Airway epithelial cell (primary cell): ENCODE data around the gene PCDHGA10. TPM values are rescaled to one million over a fixed set of nuclear protein-coding genes. Genes with fewer than 3 reads are reported as not detected.

ENCODE experiments used
- total RNA-seq: library from RNA; depleted of rRNA; stranded (reverse); fragments of >200 nt; gene quantifications from 2 replicates; pipeline ENCODE4 v1.2.3, GENCODE V29; 2015

Gene PCDHGA10
- total RNA-seq, 1 donor from 2014 or later: 4.7 TPM

Other genes with a start within 250 kb of the PCDHGA10 start
- not detected in 2 replicates for gene PCDHB7, start 240.3 kb upstream of the PCDHGA10 start, total RNA-seq
- 0.07 TPM in 1 of 2 replicates, not detected in the other for gene PCDHB8, start 235.2 kb upstream of the PCDHGA10 start, total RNA-seq
- gene PCDHB16, start 230.6 kb upstream of the PCDHGA10 start, total RNA-seq: 0.07 and 0.14 TPM in 2 replicates
- gene PCDHB9, start 225.8 kb upstream of the PCDHGA10 start, total RNA-seq: 0.07 TPM in 1 of 2 replicates, not detected in the other
- gene PCDHB10, start 220.6 kb upstream of the PCDHGA10 start, total RNA-seq: 0.05 and 0.21 TPM in 2 replicates
- gene PCDHB11, start 213.4 kb upstream of the PCDHGA10 start, total RNA-seq: 0.09 TPM in 1 of 2 replicates, not detected in the other
- 0.05 and 0.07 TPM in 2 replicates for gene PCDHB12, start 204.3 kb upstream of the PCDHGA10 start, total RNA-seq
- 0.09 and 0.14 TPM in 2 replicates for gene PCDHB13, start 199.1 kb upstream of the PCDHGA10 start, total RNA-seq
- 0.21 and 0.65 TPM in 2 replicates for gene PCDHB14, start 189.6 kb upstream of the PCDHGA10 start, total RNA-seq
- 0.07 and 0.28 TPM in 2 replicates for gene PCDHB15, start 167.6 kb upstream of the PCDHGA10 start, total RNA-seq
- gene SLC25A2, start 108.9 kb upstream of the PCDHGA10 start, total RNA-seq: not detected in 2 replicates
- 28.8 and 30.0 TPM in 2 replicates for gene TAF7, start 92.2 kb upstream of the PCDHGA10 start, total RNA-seq
- gene PCDHGA1, start 82.5 kb upstream of the PCDHGA10 start, total RNA-seq: 0.28 TPM in 1 of 2 replicates, not detected in the other
- 0.42 and 0.79 TPM in 2 replicates for gene PCDHGA2, start 74.2 kb upstream of the PCDHGA10 start, total RNA-seq
- 0.14 and 0.21 TPM in 2 replicates for gene PCDHGA3, start 69.2 kb upstream of the PCDHGA10 start, total RNA-seq
- gene PCDHGB1, start 62.9 kb upstream of the PCDHGA10 start, total RNA-seq: 0.07 TPM in 1 of 2 replicates, not detected in the other
- gene PCDHGA4, start 58.0 kb upstream of the PCDHGA10 start, total RNA-seq: 0.23 and 0.63 TPM in 2 replicates
- 0.42 TPM in 1 of 2 replicates, not detected in the other for gene PCDHGB2, start 53.0 kb upstream of the PCDHGA10 start, total RNA-seq
- gene PCDHGA5, start 48.8 kb upstream of the PCDHGA10 start, total RNA-seq: 0.05 and 0.07 TPM in 2 replicates
- gene PCDHGB3, start 42.7 kb upstream of the PCDHGA10 start, total RNA-seq: 0.35 and 0.46 TPM in 2 replicates
- 0.37 and 0.63 TPM in 2 replicates for gene PCDHGA6, start 39.1 kb upstream of the PCDHGA10 start, total RNA-seq
- gene PCDHGA7, start 30.2 kb upstream of the PCDHGA10 start, total RNA-seq: 0.92 and 1.2 TPM in 2 replicates
- gene PCDHGB4, start 25.3 kb upstream of the PCDHGA10 start, total RNA-seq: 2.2 and 3.0 TPM in 2 replicates
- 0.35 and 0.51 TPM in 2 replicates for gene PCDHGA8, start 20.4 kb upstream of the PCDHGA10 start, total RNA-seq
- gene PCDHGB5, start 15.0 kb upstream of the PCDHGA10 start, total RNA-seq: 6.1 and 7.2 TPM in 2 replicates
- gene PCDHGA9, start 10.2 kb upstream of the PCDHGA10 start, total RNA-seq: 1.2 and 1.8 TPM in 2 replicates
- 1.1 and 1.5 TPM in 2 replicates for gene PCDHGB6, start 5.0 kb upstream of the PCDHGA10 start, total RNA-seq
- gene PCDHGB7, start 4.7 kb downstream of the PCDHGA10 start, total RNA-seq: 3.2 and 4.1 TPM in 2 replicates
- gene PCDHGA11, start 8.1 kb downstream of the PCDHGA10 start, total RNA-seq: 3.3 and 5.2 TPM in 2 replicates
- gene PCDHGA12, start 17.5 kb downstream of the PCDHGA10 start, total RNA-seq: 4.7 and 5.6 TPM in 2 replicates
- 21.0 and 27.2 TPM in 2 replicates for gene PCDHGC3, start 63.0 kb downstream of the PCDHGA10 start, total RNA-seq
- 0.05 and 0.21 TPM in 2 replicates for gene PCDHGC4, start 72.0 kb downstream of the PCDHGA10 start, total RNA-seq
- 0.79 and 1.1 TPM in 2 replicates for gene PCDHGC5, start 76.1 kb downstream of the PCDHGA10 start, total RNA-seq
- 91.6 and 106 TPM in 2 replicates for gene DIAPH1, start 206.0 kb downstream of the PCDHGA10 start, total RNA-seq
- 66.1 and 66.9 TPM in 2 replicates for gene HDAC3, start 223.9 kb downstream of the PCDHGA10 start, total RNA-seq
- gene RELL2, start 224.0 kb downstream of the PCDHGA10 start, total RNA-seq: 9.4 and 12.3 TPM in 2 replicates
- gene FCHSD1, start 238.4 kb downstream of the PCDHGA10 start, total RNA-seq: 12.3 and 20.4 TPM in 2 replicates